Measurements from ENCODE around the gene PIP4K2A. TPM values are rescaled to one million over a fixed set of nuclear protein-coding genes. Genes with fewer than 3 reads are reported as not detected.

The PIP4K2A gene
- total RNA-seq, 1 donor from 2014 or later, result 22.4 TPM

DNA sequence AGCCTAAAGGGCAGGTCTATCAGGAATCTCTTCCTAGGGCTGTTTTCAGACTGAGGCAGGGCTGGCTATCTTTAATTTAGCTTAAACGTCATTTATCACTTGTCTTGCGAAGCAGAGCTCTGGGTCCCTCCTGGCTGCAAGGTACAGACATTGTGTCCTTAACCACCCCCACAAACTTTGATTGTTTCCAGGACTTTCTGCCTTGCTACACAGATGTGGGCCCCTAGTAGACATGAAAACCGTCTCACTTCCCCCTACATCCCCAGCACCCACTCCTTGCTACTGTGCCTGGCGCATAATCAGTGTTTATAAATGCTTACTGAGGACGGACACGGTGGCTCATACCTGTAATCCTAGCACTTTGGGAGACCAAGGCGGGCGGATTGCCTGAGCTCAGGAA lies 54.5 kb downstream of the PIP4K2A start:
- TF ChIP-seq, protein P1, sequence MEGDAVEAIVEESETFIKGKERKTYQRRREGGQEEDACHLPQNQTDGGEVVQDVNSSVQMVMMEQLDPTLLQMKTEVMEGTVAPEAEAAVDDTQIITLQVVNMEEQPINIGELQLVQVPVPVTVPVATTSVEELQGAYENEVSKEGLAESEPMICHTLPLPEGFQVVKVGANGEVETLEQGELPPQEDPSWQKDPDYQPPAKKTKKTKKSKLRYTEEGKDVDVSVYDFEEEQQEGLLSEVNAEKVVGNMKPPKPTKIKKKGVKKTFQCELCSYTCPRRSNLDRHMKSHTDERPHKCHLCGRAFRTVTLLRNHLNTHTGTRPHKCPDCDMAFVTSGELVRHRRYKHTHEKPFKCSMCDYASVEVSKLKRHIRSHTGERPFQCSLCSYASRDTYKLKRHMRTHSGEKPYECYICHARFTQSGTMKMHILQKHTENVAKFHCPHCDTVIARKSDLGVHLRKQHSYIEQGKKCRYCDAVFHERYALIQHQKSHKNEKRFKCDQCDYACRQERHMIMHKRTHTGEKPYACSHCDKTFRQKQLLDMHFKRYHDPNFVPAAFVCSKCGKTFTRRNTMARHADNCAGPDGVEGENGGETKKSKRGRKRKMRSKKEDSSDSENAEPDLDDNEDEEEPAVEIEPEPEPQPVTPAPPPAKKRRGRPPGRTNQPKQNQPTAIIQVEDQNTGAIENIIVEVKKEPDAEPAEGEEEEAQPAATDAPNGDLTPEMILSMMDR (IDR thresholded peaks at IDR 0.05; ENCODE audit: unreplicated experiment), result no peak
- DNase-seq (ENCODE audit: low spot score, unreplicated experiment), result no peak
- H3K4me1 Mint-ChIP-seq (ENCODE audit: low read depth), result peaks cover 18% of the 10 kb centered on the region
- H3K27ac Mint-ChIP-seq, result peak overlapping the region; percentile 34
- H3K27me3 Mint-ChIP-seq, result no peaks in the 10 kb centered on the region
- no peak overlapping the region for H3K4me3 Mint-ChIP-seq (ENCODE audit: low read depth)
- no peaks in the 10 kb centered on the region for H3K36me3 Mint-ChIP-seq (ENCODE audit: insufficient read depth)
- no peaks in the 10 kb centered on the region for H3K9me3 Mint-ChIP-seq (ENCODE audit: low read depth)

- Mint-ChIP-seq H3K27ac (no peak overlapping the region), H3K9me3 (ENCODE audit: low read depth) (no peaks in the 10 kb centered on the region), H3K4me1 (ENCODE audit: low read depth) (peaks cover 23% of the 10 kb centered on the region), H3K36me3 (ENCODE audit: insufficient read depth) (no peaks in the 10 kb centered on the region), H3K27me3 (no peaks in the 10 kb centered on the region), H3K4me3 (ENCODE audit: low read depth) (no peak overlapping the region)
- TF ChIP-seq, protein P1 (IDR thresholded peaks at IDR 0.05; ENCODE audit: unreplicated experiment), result no peak
- DNase-seq (ENCODE audit: low spot score, unreplicated experiment), result no peak
Measured at GRCh38 chr10:22658745-22659410, 55.5 kb downstream of the PIP4K2A start.

- H3K36me3 Mint-ChIP-seq (ENCODE audit: insufficient read depth), result no peaks in the 10 kb centered on the region
- TF ChIP-seq, protein P1 (IDR thresholded peaks at IDR 0.05; ENCODE audit: unreplicated experiment), result no peak
- no peak overlapping the region for H3K4me3 Mint-ChIP-seq (ENCODE audit: low read depth)
- no peak for DNase-seq (ENCODE audit: low spot score, unreplicated experiment)
- H3K27me3 Mint-ChIP-seq, result no peaks in the 10 kb centered on the region
- H3K27ac Mint-ChIP-seq, result no peak overlapping the region
- peaks cover 19% of the 10 kb centered on the region for H3K4me1 Mint-ChIP-seq (ENCODE audit: low read depth)
- H3K9me3 Mint-ChIP-seq (ENCODE audit: low read depth), result no peaks in the 10 kb centered on the region
Measured at GRCh38 chr10:22657566-22658225, 56.7 kb downstream of the PIP4K2A start.

- TF ChIP-seq, protein P1 (IDR thresholded peaks at IDR 0.05; ENCODE audit: unreplicated experiment), result no peak
- no peaks in the 10 kb centered on the region for H3K27me3 Mint-ChIP-seq
- no peak for DNase-seq (ENCODE audit: low spot score, unreplicated experiment)
- H3K4me1 Mint-ChIP-seq (ENCODE audit: low read depth), result peaks cover 18% of the 10 kb centered on the region
- no peak overlapping the region for H3K27ac Mint-ChIP-seq
- no peak overlapping the region for H3K4me3 Mint-ChIP-seq (ENCODE audit: low read depth)
- H3K36me3 Mint-ChIP-seq (ENCODE audit: insufficient read depth), result no peaks in the 10 kb centered on the region
- no peaks in the 10 kb centered on the region for H3K9me3 Mint-ChIP-seq (ENCODE audit: low read depth)
Measured at GRCh38 chr10:22657024-22657423, 57.4 kb downstream of the PIP4K2A start.

DNA sequence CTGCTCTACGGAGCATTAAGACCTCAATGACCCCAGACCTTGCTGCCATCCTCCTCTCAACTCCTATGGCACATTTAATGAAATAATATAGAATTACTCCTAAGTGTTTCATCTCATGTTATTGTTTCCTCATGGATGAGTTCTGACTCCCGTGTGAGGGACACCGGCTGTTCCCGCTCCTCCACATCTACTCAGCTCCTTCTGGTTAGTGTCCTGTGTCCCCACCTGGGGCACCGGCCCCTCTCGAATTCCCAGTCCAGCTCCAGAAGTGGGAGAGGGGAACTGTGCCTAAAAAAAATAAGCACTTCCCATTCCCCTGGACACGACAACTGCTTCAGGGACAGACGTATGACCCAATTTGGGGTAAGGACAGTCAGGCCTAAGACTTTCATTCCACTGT lies 58.3 kb downstream of the PIP4K2A start:
- Mint-ChIP-seq H3K27me3 (no peaks in the 10 kb centered on the region), H3K36me3 (ENCODE audit: insufficient read depth) (no peaks in the 10 kb centered on the region), H3K4me3 (ENCODE audit: low read depth) (no peak overlapping the region), H3K27ac (no peak overlapping the region), H3K9me3 (ENCODE audit: low read depth) (no peaks in the 10 kb centered on the region), H3K4me1 (ENCODE audit: low read depth) (peaks cover 18% of the 10 kb centered on the region)
- no peak for DNase-seq (ENCODE audit: low spot score, unreplicated experiment)
- TF ChIP-seq, protein P1 (IDR thresholded peaks at IDR 0.05; ENCODE audit: unreplicated experiment), result no peak
